Stimulated activated naive CD8-positive, alpha-beta T cell treated with anti-CD3 and anti-CD28 coated beads, Interleukin-15, amount 100 ng/mL, for 72 hours (primary cell): ENCODE measurements around the gene C3.
"Not testable (repeated sequence)": the region's sequence is repeated elsewhere in the genome, so short reads cannot be mapped to it uniquely, and the experiment has no call there.

Source experiments
- ATAC-seq: fragments of 150-1000 bp; cut with Tn5 transposase; 2 replicates; pipeline ENCODE4 v1.10.0; 2021; ENCODE audit warnings: mild to moderate bottlenecking, moderate library complexity
- DNase-seq, 2 donors: peaks; one replicate each; pipeline ENCODE4 v3.0.0; 2021 to 2022
- H3K27ac Mint-ChIP-seq, 2 donors: one replicate each; pipeline ENCODE4 v1.8.0; 2022; ENCODE audit warnings: mild to moderate bottlenecking in 2 of 2, mixed read lengths in 2 of 2, moderate library complexity in 2 of 2
- H3K27me3 Mint-ChIP-seq: one replicate; pipeline ENCODE4 v1.8.0; 2022; ENCODE audit warnings: mixed read lengths
- H3K4me1 Mint-ChIP-seq: one replicate; pipeline ENCODE4 v1.8.0; 2022; ENCODE audit warnings: mild to moderate bottlenecking, mixed read lengths
- H3K4me3 Mint-ChIP-seq, 2 donors: one replicate each; pipeline ENCODE4 v1.8.0; 2022; ENCODE audit warnings: mild to moderate bottlenecking in 2 of 2, mixed read lengths in 2 of 2, moderate library complexity in 1 of 2
- H3K9me3 Mint-ChIP-seq, 2 donors: one replicate each; pipeline ENCODE4 v1.8.0; 2022; ENCODE audit warnings: mixed read lengths in 2 of 2

The C3 gene

DNA sequence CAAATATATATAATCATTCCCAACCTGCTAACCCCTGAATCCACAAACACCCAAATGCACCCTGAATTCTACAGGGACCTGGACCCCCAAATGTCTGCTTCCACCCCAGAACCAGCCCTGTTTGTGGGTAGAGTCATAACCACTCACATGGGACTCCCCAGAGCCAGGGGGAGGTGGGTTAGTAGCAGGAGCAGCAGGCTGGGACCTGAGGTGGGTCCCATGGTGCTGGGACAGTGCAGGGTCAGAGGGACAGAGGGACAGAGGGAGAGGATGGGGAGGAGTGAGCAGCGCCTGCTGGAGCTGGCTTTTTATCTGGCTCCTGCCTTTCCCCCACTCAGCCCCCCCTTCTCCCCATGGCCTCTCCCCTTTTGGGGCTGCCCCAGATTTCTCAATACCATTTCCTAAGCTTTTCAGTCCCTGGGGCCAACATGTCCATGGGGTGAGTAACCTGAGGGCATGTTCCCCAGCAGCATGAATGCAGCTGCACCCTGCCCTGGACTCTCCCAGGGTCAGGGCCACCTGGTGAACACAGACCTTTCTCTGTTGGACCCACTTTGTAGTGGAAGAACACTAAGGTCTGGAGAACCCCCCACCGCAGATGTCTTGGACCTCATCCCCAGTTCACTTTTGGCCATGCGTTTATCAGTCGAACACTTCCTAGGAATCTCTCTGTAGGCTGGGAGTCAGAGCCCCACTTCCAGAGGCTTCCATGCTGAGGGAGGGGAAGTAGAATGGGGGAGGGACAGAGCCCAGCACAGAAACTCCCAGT, at the start of gene C3:
Gene C3, minus strand, starts transcription at position 282 of the 769 bp plus-strand sequence. Its CDS starts 61 bp downstream, at position 221.
- Mint-ChIP-seq H3K27me3 (no peaks in the 10 kb centered on the region), H3K9me3 (peaks cover 7 to 9% of the 10 kb centered on the region in 2 donors), H3K4me1 (peaks cover 39% of the 10 kb centered on the region), H3K27ac (no peak within 1 kb of the TSS), H3K4me3 (no peak within 1 kb of the TSS)
- ATAC-seq (peak; percentile 54), DNase-seq (no peak)

GRCh38 chr19:6769006-6769619, 48.7 kb upstream of the C3 start:
- Mint-ChIP-seq H3K4me3 (peak overlapping the region in 1 of 2 donors; percentile 12), H3K27me3 (no peaks in the 10 kb centered on the region), H3K9me3 (peaks cover 0 to 6% of the 10 kb centered on the region in 2 donors), H3K27ac (no peak overlapping the region), H3K4me1 (peaks cover 48% of the 10 kb centered on the region)
- ATAC-seq (no peak), DNase-seq (no peak)

GRCh38 chr19:6768236-6768785, 47.9 kb upstream of the C3 start:
- Mint-ChIP-seq H3K27ac (peak overlapping the region; percentile 22 to 94), H3K4me3 (peak overlapping the region; percentile 81 to 95), H3K9me3 (no peaks in the 10 kb centered on the region), H3K27me3 (no peaks in the 10 kb centered on the region), H3K4me1 (peaks cover 41% of the 10 kb centered on the region)
- no peak for ATAC-seq
- no peak for DNase-seq

DNA sequence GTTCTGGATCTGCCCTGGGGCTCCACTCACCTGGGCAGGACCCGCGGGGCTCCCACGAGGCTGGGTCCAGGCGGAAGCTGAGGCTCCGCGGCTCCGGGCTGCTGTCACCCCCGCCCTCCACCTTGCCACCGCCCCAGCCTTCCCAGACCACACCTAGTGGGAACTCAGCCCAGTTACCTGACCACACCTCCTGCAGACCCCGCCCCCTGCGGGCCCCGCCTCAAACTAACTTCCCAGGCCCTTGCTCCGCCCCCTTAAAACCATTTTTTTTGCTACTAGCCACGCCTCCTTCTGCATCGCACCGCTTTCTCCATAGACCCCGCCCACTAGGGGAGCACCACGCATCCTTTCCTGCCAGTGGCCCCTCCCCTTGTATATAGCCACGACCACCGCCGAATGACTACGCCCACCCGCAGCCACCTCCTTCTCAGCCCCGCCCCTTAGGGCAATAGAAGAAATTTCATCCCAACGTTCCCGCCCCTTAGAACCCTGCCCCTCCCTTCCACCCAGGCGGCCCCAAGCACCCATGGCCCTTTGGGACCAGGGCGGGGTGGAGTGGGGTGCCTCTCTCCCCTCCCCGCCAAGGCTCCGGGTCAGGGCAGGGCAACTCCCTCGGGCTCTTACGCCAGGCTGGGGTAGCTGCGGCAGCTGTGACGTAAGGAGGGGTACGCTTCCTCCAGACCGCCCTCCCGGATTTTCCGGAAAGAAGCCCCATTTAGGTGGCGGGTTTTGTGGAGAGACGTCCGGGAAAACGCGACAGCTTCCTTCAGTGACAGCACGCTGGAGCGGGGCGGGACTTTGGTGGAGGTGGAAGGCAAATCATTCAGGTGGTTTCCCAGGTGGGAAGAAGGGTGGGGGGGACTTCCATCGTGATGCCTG, 47.1 kb upstream of the C3 start, which contains the start of gene SH2D3A:
Gene SH2D3A, minus strand, starts transcription at position 79 of the 879 bp plus-strand sequence. CDS start 3,687 bp downstream, outside the sequence.
- peak within 1 kb of the TSS; percentile 81 to 95 for H3K4me3 Mint-ChIP-seq
- no peaks in the 10 kb centered on the region for H3K9me3 Mint-ChIP-seq
- peak within 1 kb of the TSS; percentile 73 to 94 for H3K27ac Mint-ChIP-seq
- peak; percentile 80 for ATAC-seq
- H3K4me1 Mint-ChIP-seq, result peaks cover 41% of the 10 kb centered on the region
- H3K27me3 Mint-ChIP-seq, result no peaks in the 10 kb centered on the region
- DNase-seq, result peak; percentile 97

GRCh38 chr19:6767081-6767356, 46.6 kb upstream of the C3 start:
- H3K9me3 Mint-ChIP-seq, result no peaks in the 10 kb centered on the region
- peak overlapping the region; percentile 81 to 95 for H3K4me3 Mint-ChIP-seq
- no peak for DNase-seq
- peak; percentile 54 for ATAC-seq
- peak overlapping the region; percentile 73 to 84 for H3K27ac Mint-ChIP-seq
- H3K27me3 Mint-ChIP-seq, result no peaks in the 10 kb centered on the region
- peaks cover 36% of the 10 kb centered on the region for H3K4me1 Mint-ChIP-seq

GRCh38 chr19:6766357-6767080, 46.1 kb upstream of the C3 start:
- Mint-ChIP-seq H3K9me3 (no peaks in the 10 kb centered on the region), H3K27ac (peak overlapping the region; percentile 73 to 84), H3K27me3 (no peaks in the 10 kb centered on the region), H3K4me1 (peaks cover 31% of the 10 kb centered on the region), H3K4me3 (peak overlapping the region; percentile 81 to 95)
- no peak for DNase-seq
- no peak for ATAC-seq

GRCh38 chr19:6765738-6766356, 45.4 kb upstream of the C3 start:
- Mint-ChIP-seq H3K4me3 (peak overlapping the region; percentile 81 to 95), H3K27ac (peak overlapping the region; percentile 7 to 84), H3K9me3 (no peaks in the 10 kb centered on the region), H3K4me1 (peaks cover 28% of the 10 kb centered on the region), H3K27me3 (no peaks in the 10 kb centered on the region)
- DNase-seq (no peak), ATAC-seq (no peak)

- H3K27me3 Mint-ChIP-seq, H3K4me3 Mint-ChIP-seq, DNase-seq, ATAC-seq, H3K9me3 Mint-ChIP-seq: not testable (repeated sequence)
- Mint-ChIP-seq H3K4me1 (peaks cover 28% of the 10 kb centered on the region), H3K27ac (peak overlapping the region; percentile 12 to 52)
Observed at GRCh38 chr19:6762253-6762797, 41.9 kb upstream of the C3 start.

DNA sequence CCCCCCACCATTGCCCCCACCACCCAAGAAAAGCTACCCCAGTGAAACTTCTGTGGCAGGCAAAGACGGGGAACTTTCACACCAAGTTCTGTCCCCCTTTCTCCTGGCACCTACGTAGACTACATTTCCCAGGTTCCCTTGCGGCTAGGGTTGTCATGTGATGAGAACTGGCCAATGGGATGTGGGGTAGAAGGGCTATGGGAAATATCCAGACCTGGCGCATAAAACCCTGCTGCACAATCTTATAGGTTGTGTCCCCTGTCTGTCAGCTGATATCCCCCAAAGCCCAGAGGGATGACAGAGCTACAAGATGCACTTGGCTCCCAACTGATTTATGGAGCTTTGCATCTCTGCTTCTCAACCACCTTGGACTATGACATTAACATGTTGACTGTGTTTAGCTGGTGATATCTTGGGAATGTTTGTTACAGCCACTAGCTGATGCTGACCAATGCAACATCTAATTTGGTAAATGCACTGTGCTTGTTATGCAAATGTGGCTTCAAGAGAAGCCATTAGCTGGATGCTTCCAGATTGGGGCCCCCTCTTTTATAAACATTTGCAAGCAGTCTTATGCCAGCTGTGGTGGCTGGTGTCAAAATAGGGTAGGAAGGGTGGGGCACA, 40.7 kb upstream of the C3 start:
- Mint-ChIP-seq H3K4me3 (no peak overlapping the region), H3K27me3 (no peaks in the 10 kb centered on the region), H3K27ac (no peak overlapping the region), H3K4me1 (peaks cover 22% of the 10 kb centered on the region), H3K9me3 (no peaks in the 10 kb centered on the region)
- ATAC-seq, result peak; percentile 71
- DNase-seq, result peak in 1 of 2 donors; percentile 35

GRCh38 chr19:6760606-6761005, 40.2 kb upstream of the C3 start:
- H3K4me1 Mint-ChIP-seq, result peaks cover 16% of the 10 kb centered on the region
- H3K27me3 Mint-ChIP-seq, result no peaks in the 10 kb centered on the region
- no peaks in the 10 kb centered on the region for H3K9me3 Mint-ChIP-seq
- H3K27ac Mint-ChIP-seq, result no peak overlapping the region
- H3K4me3 Mint-ChIP-seq, result no peak overlapping the region
- DNase-seq (no peak), ATAC-seq (no peak)

DNA sequence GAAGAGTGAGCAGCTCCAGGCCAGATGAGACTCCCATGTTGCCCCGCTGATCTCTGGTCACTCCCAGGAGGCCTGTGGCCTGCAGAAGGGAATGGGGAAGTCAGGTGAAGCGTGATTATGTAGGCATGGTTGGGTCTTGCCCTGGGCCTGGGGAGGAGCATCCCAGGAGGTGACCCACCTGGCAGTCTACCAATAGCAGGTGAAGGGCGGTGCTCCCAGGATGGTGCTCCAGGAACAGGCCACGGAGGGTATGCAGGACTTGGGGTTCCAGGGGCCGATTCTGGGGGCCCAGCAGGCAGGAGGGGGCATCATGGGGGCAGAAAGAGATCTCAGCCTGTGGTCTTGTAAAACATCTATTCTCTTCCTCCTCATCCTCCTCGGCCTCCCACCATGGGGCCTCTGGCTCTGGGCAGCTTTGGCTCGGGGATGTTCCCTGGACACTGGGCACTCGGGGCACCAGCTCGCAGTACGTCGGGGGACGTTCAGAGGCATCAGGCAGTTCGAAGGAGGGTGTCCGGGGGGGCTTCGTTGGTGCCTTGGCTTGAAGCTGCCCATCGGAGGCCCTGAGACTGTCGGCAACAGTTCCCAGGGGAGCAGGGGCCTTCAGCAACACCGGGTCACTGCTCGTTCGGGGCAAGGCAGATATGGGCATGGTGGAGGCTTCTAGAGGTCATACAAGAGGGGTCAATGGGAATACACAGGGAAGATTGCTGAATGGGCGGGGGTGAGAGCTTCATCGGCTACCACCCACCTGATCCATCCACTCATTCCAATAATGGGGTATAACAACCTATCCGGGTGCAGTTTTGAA, 34.4 kb upstream of the C3 start:
- peaks cover 31% of the 10 kb centered on the region for H3K4me1 Mint-ChIP-seq
- ATAC-seq (no peak), DNase-seq (no peak)
- H3K27me3 Mint-ChIP-seq, result no peaks in the 10 kb centered on the region
- H3K9me3 Mint-ChIP-seq, result no peaks in the 10 kb centered on the region
- H3K27ac Mint-ChIP-seq, result peak overlapping the region; percentile 22 to 45
- no peak overlapping the region for H3K4me3 Mint-ChIP-seq

- Mint-ChIP-seq H3K27me3 (no peaks in the 10 kb centered on the region), H3K4me1 (peaks cover 31% of the 10 kb centered on the region), H3K9me3 (no peaks in the 10 kb centered on the region), H3K27ac (no peak overlapping the region), H3K4me3 (no peak overlapping the region)
- DNase-seq (no peak), ATAC-seq (no peak)
Observed at GRCh38 chr19:6754136-6754535, 33.7 kb upstream of the C3 start.
